Smooth muscle cell (in vitro differentiated cells): ENCODE measurements around the gene NOTCH1. TPM values are rescaled to one million over a fixed set of nuclear protein-coding genes. Genes with fewer than 3 reads are reported as not detected.
"Not testable (repeated sequence)": the region's sequence is repeated elsewhere in the genome, so short reads cannot be mapped to it uniquely, and the experiment has no call there.

Source experiments
- DNase-seq: peaks from one replicate; lab custom pipeline; 2025; ENCODE audit not compliant: unreplicated experiment; lab: John Stamatoyannopoulos, UW
- H2AFZ ChIP-seq: fragments of 200-600 bp; sonication (generic); 2 replicates; pipeline ENCODE4 v1.6.0; 2016; ENCODE audit warnings: antibody characterized with exemption, low read depth, mild to moderate bottlenecking
- H3F3A ChIP-seq: fragments of 200-600 bp; sonication (generic); 2 replicates; pipeline ENCODE4 v1.6.0; 2017; ENCODE audit warnings: antibody characterized with exemption, low read depth
- H3K27ac ChIP-seq: fragments of 200-600 bp; sonication (generic); 2 replicates; pipeline ENCODE4 v1.5.1; 2016; ENCODE audit warnings: low read depth, mild to moderate bottlenecking
- H3K27me3 ChIP-seq: fragments of 200-600 bp; sonication (generic); 2 replicates; pipeline ENCODE4 v1.6.1; 2016; ENCODE audit warnings: low read depth, mild to moderate bottlenecking
- H3K36me3 ChIP-seq: fragments of 200-600 bp; sonication (generic); 2 replicates; pipeline ENCODE4 v1.5.1; 2016; ENCODE audit warnings: low read depth
- H3K4me1 ChIP-seq: fragments of 200-600 bp; sonication (generic); 2 replicates; pipeline ENCODE4 v1.5.1; 2016; ENCODE audit warnings: low read depth
- H3K4me2 ChIP-seq: fragments of 200-600 bp; sonication (generic); 2 replicates; pipeline ENCODE4 v1.6.0; 2016; ENCODE audit warnings: mild to moderate bottlenecking
- H3K4me3 ChIP-seq: fragments of 200-600 bp; sonication (generic); 2 replicates; pipeline ENCODE4 v1.5.1; 2016; ENCODE audit warnings: mild to moderate bottlenecking
- H3K79me2 ChIP-seq: fragments of 200-600 bp; sonication (generic); 2 replicates; pipeline ENCODE4 v1.6.0; 2016; ENCODE audit warnings: low read depth, mild to moderate bottlenecking
- H3K9ac ChIP-seq: fragments of 200-600 bp; sonication (generic); 2 replicates; pipeline ENCODE4 v1.6.0; 2016; ENCODE audit warnings: low read depth
- H3K9me3 ChIP-seq: fragments of 200-600 bp; sonication (generic); replicated peaks from 2 replicates; pipeline ENCODE4 v1.5.1; 2016; ENCODE audit warnings: low read depth
- H4K20me1 ChIP-seq: fragments of 200-600 bp; sonication (generic); 2 replicates; pipeline ENCODE4 v1.6.0; 2016; ENCODE audit warnings: low read depth
- whole genome bisulfite sequencing: methylation state at CpG from one replicate; pipeline ENCODE4 v1.1.7; 2016; ENCODE audit warnings: low lambda C conversion rate; 5-methylcytosine and 5-hydroxymethylcytosine counted together
- polyA plus RNA-seq: library from polyadenylated mRNA; unstranded; fragments of >200 nt; fragmentation: Nextera tagmentation; extraction: Ambion mirVana; gene quantifications from 2 replicates; pipeline ENCODE4 v1.2.1, GENCODE V29; 2016
- total RNA-seq: library from RNA; depleted of rRNA; stranded (reverse); fragments of >200 nt; gene quantifications from 2 replicates; pipeline ENCODE4 v1.2.3, GENCODE V29; 2014
- TF ChIP-seq, protein P1 (sequence below): fragments of 200-600 bp; sonication (generic); IDR thresholded peaks from 2 replicates; pipeline ENCODE4 v1.5.1; 2017; ENCODE audit warnings: borderline replicate concordance, mild to moderate bottlenecking, antibody characterized with exemption; ENCODE audit not compliant: insufficient read depth, poor library complexity, severe bottlenecking

Gene NOTCH1
- total and polyA plus RNA-seq, 2 experiments from 2014 or later: 7.2 to 13.2 TPM

DNA sequence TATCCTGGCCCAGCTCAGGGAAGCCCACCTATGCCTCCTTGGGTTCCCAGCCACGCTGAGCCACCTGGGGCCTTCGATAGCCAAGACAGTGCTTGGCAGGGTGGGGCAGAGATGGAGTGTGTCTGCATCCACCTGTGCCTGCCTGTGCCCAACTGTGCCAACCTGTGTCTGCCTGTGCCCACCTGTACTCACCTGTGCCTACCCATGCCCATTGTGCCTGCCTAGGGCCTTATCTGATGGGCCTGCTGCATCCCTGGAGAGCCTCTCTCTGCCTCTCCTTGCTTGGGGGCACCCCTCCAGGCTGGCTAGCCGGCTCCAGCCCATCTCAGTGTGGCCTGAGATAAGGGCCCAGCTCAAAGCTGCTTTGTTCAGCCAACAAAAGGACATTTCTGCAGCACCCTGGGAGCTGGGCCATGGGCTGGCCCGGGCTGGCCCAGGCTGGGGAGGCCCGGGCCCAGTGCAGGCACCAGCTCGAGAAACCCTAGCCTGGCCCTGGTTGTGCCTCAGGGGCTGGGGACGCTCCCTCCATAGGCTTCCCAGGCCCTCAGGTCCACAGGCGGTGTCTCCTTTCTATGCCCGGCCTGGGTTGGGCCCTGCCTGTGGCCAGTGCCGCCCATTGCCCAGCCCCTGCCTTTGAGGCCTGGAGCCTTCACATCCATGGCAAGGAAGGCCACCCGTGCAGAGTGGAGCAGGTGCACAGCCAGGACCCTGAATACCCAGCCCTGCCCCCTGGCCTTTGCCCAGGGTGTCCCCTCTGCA, 37.3 kb upstream of the NOTCH1 start:
- H3K9me3 ChIP-seq: no peaks in the 10 kb centered on the region
- H3K36me3 ChIP-seq: no peaks in the 10 kb centered on the region
- no peak for DNase-seq
- peaks cover 11% of the 10 kb centered on the region for H3K4me1 ChIP-seq
- H3K79me2 ChIP-seq: no peaks in the 10 kb centered on the region
- H4K20me1 ChIP-seq: no peaks in the 10 kb centered on the region
- H3K4me3 ChIP-seq: no peak overlapping the region
- H2AFZ ChIP-seq: no peak overlapping the region
- H3K27me3 ChIP-seq: no peaks in the 10 kb centered on the region
- H3K27ac ChIP-seq: no peak overlapping the region
- H3F3A ChIP-seq: peaks cover 2% of the 10 kb centered on the region
- no peak overlapping the region for H3K9ac ChIP-seq
- TF ChIP-seq, protein P1, sequence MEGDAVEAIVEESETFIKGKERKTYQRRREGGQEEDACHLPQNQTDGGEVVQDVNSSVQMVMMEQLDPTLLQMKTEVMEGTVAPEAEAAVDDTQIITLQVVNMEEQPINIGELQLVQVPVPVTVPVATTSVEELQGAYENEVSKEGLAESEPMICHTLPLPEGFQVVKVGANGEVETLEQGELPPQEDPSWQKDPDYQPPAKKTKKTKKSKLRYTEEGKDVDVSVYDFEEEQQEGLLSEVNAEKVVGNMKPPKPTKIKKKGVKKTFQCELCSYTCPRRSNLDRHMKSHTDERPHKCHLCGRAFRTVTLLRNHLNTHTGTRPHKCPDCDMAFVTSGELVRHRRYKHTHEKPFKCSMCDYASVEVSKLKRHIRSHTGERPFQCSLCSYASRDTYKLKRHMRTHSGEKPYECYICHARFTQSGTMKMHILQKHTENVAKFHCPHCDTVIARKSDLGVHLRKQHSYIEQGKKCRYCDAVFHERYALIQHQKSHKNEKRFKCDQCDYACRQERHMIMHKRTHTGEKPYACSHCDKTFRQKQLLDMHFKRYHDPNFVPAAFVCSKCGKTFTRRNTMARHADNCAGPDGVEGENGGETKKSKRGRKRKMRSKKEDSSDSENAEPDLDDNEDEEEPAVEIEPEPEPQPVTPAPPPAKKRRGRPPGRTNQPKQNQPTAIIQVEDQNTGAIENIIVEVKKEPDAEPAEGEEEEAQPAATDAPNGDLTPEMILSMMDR: no peak
- no peak overlapping the region for H3K4me2 ChIP-seq
- WGBS: 85% methylated on average over 11 of the region's 11 CpGs

DNA sequence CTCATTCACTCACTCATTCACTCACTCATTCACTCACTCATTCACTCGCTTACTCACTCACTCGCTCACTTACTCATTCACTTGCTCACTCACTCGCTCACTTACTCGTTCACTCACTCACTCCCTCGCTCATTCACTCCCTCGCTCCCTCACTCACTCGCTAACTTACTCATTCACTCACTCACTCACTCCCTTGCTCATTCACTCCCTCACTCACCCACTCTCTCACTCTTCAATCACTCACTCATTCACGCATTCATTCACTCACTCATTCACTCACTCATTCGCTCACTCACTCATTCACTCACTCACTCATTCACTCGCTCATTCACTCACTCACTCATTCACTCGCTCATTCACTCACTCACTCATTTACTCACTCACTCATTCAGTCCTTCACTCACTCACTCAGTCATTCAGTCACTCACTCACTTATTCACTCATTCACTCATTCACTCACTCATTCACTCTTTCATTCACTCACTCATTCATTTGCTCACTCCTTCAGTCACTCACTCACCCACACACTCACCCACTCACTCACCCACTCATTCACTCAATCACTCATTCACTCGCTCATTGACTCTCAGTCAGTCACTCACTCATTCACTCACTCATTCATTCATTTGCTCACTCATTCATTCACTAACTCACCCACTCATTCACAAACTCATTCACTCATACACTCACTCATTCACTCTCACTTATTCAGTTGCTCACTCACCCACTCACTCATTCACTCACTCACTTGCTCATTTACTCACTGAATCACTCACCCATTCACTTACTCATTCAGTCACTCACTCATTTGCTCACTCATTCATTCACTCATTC, 36.0 kb upstream of the NOTCH1 start:
- Histone ChIP-seq H3K4me3 (no peak overlapping the region), H3K79me2 (no peaks in the 10 kb centered on the region), H3F3A (no peaks in the 10 kb centered on the region), H3K4me1 (no peaks in the 10 kb centered on the region), H3K4me2 (no peak overlapping the region), H3K9ac (no peak overlapping the region), H3K27ac (no peak overlapping the region), H3K27me3 (no peaks in the 10 kb centered on the region), H3K36me3 (no peaks in the 10 kb centered on the region), H4K20me1 (no peaks in the 10 kb centered on the region), H2AFZ (no peak overlapping the region), H3K9me3 (no peaks in the 10 kb centered on the region)
- TF ChIP-seq, protein P1: no peak
- DNase-seq: no peak
- WGBS: 97% methylated on average over 10 of the region's 12 CpGs

DNA sequence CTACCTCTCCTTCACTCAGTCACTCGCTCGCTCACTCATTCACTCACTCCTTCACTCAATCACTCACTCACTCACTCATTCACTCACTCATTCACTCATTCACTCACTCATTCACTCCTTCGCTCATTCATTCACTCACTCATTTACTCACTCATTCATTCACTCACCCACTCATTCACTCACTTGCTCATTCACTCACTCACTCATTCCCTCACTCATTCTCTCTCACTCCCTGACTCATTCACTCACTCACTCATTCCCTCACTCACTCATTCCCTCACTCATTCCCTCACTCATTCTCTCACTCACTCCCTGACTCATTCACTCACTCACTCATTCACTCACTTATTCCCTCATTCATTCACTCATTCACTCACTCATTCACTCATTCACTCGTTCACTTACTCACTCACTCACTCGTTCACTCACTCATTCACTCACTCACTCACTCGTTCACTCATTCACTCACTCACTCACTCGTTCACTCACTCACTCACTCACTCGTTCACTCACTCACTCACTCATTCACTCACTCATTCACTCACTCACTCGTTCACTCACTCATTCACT, 33.9 kb upstream of the NOTCH1 start:
- H3K9ac ChIP-seq, H3K9me3 ChIP-seq, H3K36me3 ChIP-seq, H4K20me1 ChIP-seq, H3K27ac ChIP-seq, H3K27me3 ChIP-seq, H3K79me2 ChIP-seq, H3K4me3 ChIP-seq, H3K4me2 ChIP-seq, DNase-seq, H3K4me1 ChIP-seq, H3F3A ChIP-seq, H2AFZ ChIP-seq: not testable (repeated sequence)
- 100% methylated on average over 1 of the region's 9 CpGs for WGBS

DNA sequence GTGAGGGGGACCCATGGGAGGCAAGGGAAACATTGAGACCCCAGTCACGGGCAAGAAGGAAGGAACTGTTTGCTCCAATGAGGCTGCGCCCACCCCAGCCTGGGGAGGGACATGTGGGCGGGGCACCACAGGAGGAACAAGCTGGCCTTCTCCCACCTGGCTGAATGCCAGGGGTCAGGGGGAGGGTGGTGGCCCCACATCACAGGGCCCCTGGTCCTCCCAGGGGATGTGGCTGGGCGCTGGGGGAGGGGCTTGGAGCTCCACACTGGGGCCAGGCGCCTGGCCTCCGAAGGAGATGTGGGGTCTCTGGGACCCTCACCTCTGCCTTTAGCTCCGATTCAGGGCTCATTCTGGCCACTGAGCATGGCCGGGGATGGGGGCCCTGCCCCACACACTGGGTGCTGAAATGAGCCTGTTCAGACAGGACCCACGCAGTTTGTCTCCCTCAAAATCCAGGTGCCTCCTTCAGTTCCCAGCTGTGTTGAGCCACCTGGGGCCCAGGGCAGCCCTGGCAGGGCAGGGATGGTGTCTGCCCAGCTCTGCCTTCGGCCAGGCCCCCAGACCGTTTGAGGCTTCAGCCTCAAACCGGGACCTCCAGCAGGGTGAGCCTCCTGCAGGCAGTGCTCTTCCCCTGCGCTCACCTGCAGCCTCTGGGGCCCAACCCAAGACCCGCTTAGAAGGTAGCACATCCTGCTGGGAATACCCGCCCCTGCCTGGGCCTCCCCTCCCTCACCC, 33.2 kb upstream of the NOTCH1 start:
- Histone ChIP-seq H2AFZ (no peak overlapping the region), H4K20me1 (no peaks in the 10 kb centered on the region), H3K4me3 (no peak overlapping the region), H3K4me2 (no peak overlapping the region), H3K4me1 (no peaks in the 10 kb centered on the region), H3K9me3 (no peaks in the 10 kb centered on the region), H3K79me2 (no peaks in the 10 kb centered on the region), H3K27me3 (no peaks in the 10 kb centered on the region), H3F3A (no peaks in the 10 kb centered on the region), H3K9ac (no peak overlapping the region), H3K27ac (no peak overlapping the region), H3K36me3 (no peaks in the 10 kb centered on the region)
- no peak for DNase-seq
- WGBS: 77% methylated on average over 13 of the region's 15 CpGs
- TF ChIP-seq, protein P1: no peak
